T1000 (cell line): Measurements from ENCODE around the gene ORM2.

Source experiments
- DNase-seq: peaks from one replicate; lab custom pipeline; 2025; ENCODE audit warnings: mixed read lengths; lab: John Stamatoyannopoulos, UW

The ORM2 gene

GRCh38 chr9:114349713-114350480 lies 20.2 kb downstream of the ORM2 start:
- DNase-seq, result no peak

GRCh38 chr9:114350636-114351401 lies 21.1 kb downstream of the ORM2 start:
- DNase-seq, result no peak

- DNase-seq, result no peak
Measured at GRCh38 chr9:114351932-114352331, 22.3 kb downstream of the ORM2 start.

GRCh38 chr9:114355821-114356220 lies 26.2 kb downstream of the ORM2 start:
- no peak for DNase-seq

- DNase-seq, result no peak
Measured at GRCh38 chr9:114356792-114357191, 27.1 kb downstream of the ORM2 start.

GRCh38 chr9:114357360-114357759 lies 27.7 kb downstream of the ORM2 start:
- DNase-seq, result no peak

- DNase-seq, result no peak
Measured at GRCh38 chr9:114357911-114358328, 28.3 kb downstream of the ORM2 start.

GRCh38 chr9:114359801-114360200 lies 30.1 kb downstream of the ORM2 start:
- DNase-seq, result no peak

- DNase-seq, result no peak
Measured at GRCh38 chr9:114361542-114361941, 31.9 kb downstream of the ORM2 start.

- DNase-seq, result no peak
Measured at GRCh38 chr9:114362394-114362793, 32.7 kb downstream of the ORM2 start.

GRCh38 chr9:114363424-114363823 lies 33.8 kb downstream of the ORM2 start:
- no peak for DNase-seq

GRCh38 chr9:114364134-114365041 lies 34.7 kb downstream of the ORM2 start:
- DNase-seq, result peak; percentile 19

GRCh38 chr9:114365194-114365593 lies 35.5 kb downstream of the ORM2 start:
- no peak for DNase-seq

GRCh38 chr9:114366334-114367128 lies 36.9 kb downstream of the ORM2 start:
- no peak for DNase-seq

GRCh38 chr9:114367366-114367765 lies 37.7 kb downstream of the ORM2 start:
- no peak for DNase-seq

GRCh38 chr9:114367772-114368569 lies 38.3 kb downstream of the ORM2 start:
- no peak for DNase-seq

GRCh38 chr9:114369216-114370130 lies 39.8 kb downstream of the ORM2 start:
- DNase-seq, result no peak

GRCh38 chr9:114370251-114370967 lies 40.7 kb downstream of the ORM2 start:
- no peak for DNase-seq

- no peak for DNase-seq
Measured at GRCh38 chr9:114370968-114371320, 41.3 kb downstream of the ORM2 start.
